CMK (cell line): ENCODE data around the gene ZFR2.

ENCODE experiments used
- DNase-seq: peaks from one replicate; pipeline ENCODE4 v3.0.0-alpha.2; 2010; ENCODE audit warnings: low read depth

The ZFR2 gene

DNA sequence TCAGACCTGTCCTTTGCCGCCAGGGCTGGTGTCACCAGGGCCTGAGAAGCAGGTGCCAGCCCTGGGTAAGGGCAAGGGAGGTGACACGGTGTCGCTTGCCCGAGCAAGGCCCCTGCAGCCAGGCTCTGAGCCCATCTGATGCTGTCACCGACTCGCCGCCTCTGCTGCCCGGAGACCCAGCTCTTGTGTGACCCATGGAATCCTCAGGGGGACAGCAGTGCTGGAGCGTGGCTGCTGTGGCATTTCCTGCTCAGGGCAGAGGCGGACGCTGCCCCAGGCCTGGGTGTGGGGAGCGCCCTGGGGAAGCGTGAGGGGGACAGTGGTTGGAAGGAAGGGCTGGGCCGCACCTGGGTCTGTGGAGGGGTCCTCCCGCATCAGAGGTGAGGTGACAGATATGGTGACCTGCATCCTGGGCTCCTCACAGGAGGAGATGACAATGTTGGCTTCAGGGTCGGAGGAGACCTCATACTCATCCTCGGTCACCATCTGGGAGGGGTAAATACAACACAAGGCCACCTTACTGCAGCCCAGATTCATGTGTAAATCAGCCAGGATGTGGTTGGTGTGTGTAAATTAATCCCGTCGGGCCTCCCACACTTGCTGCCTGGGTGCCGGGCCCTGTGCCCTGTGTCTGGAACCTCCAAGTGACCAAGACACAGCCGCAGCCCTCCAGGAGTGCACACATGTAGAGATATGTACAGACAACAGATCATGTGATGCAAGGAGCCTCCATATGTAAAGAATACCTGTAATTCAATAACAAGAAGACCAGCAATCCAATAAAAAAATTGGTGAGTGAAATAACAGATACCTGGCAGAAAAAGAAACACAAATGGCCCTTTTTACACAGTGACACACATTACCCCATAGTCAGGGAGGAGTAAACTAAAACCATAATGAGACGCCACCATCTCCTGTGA lies 55.1 kb downstream of the ZFR2 start:
- DNase-seq, result no peak

DNA sequence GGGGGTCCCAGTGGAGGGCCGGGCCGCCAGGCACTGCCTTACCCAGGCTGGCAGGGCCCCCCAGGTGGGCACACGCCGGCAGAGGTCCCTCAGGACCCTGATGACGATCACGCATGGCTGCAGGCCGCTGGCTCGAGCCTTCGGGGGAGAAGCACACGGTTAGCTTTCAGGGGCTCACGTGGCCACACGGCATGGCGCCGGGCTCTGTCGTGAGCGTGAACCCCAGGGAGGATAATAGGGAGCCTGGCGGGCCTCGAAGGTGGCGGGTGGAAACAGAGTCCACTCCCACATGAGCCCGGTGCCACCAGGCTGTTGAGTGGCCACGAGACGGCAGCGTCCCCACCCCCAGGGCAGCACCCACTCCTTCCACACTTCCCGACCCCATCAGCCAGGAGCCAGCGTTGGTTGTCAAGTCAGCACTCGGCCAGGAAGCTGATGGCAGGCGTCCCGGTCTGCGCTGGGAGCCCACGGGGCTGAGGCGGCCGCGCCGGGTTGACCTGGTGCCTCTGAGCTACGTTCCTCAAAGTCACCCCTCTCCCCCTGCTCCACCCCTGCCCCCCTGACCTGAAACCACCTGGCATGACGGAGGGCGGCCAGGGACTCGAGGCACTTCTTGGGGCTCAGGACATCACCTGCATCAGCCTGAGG lies 58.0 kb downstream of the ZFR2 start:
- no peak for DNase-seq

DNA sequence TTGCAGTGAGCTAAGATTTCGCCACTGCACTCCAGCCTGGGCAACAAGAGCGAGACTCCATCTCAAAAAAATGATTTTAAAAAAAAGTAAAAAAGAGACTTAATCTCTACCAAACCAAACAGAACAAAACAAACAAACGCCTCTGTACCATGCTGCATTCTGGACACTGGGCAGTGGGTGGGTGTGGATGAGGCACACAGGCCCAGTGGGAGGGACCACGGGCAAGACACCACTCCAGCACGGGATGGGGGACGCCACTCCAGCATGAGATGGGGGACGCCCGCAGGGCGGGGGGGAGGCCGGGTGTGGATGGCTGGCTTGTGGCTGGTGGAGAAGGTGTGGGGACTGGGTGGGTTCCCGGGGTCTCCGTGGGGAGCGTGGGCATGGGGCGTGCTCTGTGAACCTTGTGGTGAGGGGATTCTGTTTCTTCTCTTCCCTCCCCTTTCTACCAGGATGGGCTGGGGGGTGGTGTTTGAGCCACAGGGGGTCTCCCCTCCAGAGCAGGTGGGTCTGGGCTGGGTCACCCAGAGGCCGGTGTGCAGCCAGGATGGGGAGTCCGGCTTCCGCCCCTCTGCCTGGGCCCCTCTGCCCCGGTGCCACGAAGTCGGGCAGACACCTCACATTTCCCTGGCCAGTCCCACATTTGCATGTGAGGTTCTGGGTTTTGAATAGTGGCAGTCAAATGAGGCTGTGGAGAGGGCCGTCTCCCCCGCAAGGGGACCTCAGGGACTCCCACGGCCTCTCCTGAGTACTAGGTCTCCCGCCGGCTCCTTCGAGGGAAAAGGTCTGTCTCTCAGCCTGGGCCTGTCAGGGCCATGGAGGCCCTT lies 58.7 kb downstream of the ZFR2 start:
- no peak for DNase-seq

DNA sequence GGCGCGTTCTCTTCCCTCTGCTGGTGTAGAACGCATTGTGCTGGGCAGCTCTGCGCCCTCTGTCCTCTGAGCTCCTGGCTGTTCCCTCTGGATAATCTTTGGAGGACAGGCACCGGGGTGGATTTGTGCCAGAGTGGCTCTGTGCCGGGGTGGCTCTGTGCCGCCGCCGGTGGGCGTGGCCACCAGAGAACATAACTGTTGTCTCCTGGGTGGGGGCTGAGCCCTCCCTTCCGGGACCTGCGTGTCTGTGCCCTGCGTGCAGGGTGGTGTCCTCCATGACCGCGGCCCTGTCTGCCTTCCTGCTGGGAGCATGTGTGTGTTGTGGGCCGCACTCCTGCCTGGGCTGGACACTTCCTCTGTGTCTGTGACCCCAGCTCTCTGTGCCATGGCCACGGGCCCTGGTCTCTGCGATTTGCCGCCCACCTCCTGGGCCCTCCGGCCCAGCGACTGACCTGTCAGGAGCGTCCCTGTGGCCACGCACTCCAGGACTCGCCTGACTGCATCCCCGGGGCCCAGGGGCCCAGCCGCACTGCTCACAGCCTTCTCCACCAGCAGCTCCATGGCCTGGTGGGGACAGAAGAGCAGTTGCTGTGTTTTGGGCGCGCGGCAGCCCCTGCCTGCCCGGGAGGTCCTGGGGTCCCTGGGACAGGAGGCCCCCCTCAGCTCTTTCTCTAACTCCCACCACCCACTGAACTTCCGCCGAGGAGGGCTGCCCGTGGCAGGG lies 60.3 kb downstream of the ZFR2 start:
- peak; percentile 76 for DNase-seq

DNA sequence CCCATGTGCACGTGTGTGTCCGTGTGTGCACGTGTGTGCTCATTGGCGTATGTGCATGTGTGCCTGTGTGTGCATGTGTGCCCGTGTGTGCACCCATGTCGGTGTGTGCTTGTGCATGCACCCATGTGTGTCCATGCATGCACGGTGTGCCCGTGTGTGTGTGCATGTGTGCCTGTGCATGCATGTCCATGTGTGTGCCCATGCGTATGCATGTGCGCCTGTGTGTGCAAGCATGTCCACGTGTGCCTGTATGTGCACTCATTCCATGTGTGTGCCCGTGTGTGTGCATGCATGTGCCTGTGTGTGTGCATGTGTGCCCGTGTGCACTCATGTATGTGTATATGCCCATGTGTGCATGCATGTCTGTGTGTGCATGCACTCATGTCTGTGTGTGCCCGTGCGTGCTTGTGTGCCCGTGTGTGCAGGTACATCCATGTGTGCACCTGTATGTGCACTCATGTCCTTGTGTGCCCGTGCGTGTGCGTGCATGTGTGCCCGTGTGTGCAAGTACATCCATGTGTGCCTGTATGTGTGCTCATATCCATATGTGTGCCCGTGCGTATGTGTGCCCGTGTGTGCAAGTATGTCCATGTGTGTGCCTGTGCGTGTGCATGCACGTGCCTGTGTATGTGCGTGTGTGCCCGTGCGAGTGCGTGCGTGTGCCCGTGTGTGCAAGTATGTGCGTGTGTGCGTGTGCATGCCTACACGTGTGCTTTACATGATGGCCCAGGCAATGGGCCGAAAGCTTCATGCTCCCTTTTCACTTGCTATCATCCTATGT lies 61.1 kb downstream of the ZFR2 start:
- DNase-seq, result no peak

- no peak for DNase-seq
These were observed 61.7 kb downstream of the ZFR2 start for GRCh38 chr19:3807131-3807480.

DNA sequence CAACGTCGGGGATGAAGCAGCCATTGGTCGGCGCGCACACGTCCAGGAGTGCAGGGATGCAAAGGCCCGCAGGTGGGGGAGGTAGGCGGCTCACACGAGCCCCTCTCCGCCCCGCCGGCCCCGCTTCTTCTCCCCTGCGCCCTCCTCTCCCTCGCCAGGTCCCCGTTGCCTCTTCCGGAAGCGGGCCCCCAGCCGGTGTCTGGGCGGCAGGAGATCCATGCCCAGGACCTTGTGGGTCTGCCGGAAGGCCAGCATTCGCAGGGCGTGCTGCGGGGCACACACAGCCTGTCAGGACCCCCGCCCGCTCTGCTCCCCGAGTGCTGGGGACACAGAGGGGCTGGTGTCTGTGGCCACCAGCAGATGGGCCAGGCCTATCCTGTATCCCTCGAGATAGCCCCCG lies 63.0 kb downstream of the ZFR2 start:
- no peak for DNase-seq

DNA sequence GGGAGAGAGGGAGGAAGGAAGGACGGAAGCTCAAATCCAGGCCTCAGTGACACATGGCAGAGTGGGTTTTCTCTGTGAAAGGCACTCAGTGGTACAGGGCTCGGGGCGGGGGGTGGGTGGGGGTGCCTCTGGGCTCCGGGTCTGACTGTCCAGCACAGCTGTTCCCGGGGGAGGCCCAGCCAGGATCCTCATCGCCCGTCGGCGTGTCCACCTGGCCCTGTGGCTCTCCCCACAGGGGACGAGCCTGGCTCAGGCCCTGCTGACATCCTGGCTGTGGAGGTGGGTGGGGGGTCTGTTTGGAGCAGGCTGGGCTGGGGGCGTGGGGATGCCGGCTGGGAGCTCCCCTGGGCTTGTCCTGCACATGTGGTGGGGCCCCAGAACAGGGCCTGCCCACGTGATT lies 64.4 kb downstream of the ZFR2 start:
- DNase-seq, result no peak

DNA sequence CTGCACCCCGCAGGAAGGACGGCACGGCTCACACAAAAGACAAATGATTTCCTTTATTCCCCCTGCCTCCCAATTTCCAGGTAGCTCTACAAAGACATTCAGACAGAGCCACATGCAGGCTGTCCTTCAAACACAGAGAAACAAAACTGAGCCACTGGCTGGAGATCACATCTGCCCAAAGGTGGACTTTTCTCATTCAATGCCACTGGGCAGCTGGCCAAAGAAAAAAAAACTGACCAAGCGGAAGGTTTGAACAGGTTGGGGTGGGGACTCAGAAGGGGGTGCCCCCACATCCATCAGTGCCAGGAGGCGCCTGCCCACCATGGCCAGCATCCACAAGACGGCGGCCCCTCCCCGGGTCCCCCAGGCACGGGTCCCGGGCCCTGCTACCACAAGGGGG lies 64.9 kb downstream of the ZFR2 start:
- no peak for DNase-seq

DNA sequence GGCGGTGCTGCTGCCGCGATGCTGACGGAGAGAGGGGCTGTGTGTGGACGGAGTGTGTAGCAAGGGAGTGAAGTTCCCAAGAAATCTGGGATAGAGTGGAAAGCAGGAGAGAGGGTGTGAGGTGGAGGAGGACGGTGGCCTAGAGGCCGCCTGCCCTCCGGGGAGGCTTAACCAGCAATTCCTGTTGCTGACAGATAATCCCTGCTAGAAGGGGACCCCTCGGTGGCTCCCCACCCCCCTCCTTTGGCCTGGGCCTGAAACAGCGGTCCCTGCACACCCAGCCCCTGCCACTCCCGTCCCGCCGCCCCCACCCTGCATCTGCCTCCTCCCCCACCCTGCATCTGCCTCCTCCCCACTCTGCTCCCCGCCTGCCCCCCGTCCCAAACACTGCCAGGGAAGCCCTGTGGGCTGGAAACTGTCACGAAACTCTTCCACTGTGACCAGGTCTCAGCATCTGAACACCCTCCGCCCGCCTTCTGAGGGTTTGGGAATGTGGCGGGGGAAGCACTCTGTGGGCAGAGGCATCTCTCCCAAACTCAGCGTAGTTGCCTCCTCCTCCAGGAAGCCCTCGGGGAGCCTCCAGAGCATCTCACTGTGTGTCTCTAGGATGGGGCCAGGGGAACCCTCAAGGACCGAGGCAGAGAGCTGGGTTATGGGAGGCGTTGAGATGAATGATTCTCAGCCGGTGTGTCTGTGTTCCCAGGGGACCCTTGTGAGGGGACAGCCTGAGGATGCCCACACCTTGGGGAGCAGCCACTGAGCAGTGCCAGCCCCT lies 65.5 kb downstream of the ZFR2 start:
- DNase-seq, result no peak

DNA sequence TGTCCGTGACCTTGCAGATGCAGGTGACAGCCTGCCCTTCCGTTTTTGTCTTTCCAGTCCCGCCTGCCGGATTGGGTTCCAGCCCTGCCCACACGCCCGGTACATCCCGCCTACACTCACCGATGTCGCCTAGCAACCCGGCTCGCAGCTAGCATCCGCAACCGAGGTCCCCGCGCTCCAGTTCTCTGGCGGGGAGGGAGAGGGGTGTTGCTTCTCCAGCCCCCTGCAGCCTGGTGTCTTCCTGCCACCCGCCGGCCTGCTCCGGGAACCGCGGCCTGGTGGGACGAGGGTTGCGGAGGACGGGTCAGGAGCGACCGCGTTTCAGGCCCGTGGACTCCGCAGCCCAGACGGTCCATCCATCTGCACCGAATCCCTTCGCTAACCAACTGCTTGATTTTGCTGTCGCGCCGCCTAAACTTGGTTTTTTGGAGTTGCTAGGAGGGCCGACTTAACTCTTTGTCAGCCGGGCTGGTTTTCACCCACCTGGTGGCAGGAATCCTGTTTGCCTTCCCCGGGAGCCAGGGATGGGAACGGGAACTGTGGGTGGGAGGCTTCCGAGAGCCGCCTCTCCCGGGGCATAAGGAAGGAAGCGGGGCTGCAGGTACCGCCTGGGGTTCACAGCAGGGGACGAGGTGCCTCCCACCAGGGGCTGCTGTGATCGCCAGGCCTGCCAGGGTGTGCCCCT lies 67.3 kb downstream of the ZFR2 start:
- no peak for DNase-seq

- DNase-seq, result no peak
These were observed 67.8 kb downstream of the ZFR2 start for GRCh38 chr19:3800996-3801395.

DNA sequence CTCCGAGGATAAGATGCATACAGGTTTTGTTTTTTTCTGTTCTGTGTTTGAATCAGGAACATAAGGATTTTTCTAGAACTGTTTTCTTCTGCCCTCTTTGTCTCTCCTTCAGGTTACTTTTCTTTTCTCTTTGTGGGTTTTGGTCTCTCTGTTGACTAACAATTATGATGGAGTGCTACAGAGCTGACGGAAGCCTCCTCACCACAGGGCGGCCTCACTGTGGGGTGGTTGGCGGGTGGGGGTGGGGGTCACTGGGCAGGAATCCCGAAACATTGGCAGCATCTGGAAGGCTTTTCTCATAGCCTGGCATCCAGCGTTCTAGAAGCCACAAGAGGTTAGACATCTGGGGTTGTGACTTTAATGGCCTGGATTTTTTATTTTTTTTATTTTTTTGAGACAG lies 70.7 kb downstream of the ZFR2 start:
- DNase-seq, result no peak

DNA sequence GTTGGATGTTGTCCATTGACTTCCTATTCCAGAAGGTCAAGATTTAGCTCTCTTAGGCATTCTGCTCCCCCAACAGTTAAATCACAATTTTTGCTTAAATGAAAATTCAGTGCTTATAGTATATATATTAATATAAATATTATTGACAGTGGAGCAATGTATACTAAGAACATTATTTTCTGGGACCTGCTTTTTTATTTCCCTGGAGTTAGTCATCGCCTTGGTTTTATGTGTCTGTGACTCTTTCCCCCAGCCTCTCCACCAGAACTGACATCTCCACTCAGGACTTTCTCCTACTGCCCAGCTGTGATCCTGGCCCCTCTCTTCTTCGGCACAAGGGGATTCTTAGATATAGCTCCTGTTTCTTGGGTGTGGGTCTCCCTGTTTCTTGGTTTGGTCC lies 72.5 kb downstream of the ZFR2 start:
- DNase-seq, result no peak

DNA sequence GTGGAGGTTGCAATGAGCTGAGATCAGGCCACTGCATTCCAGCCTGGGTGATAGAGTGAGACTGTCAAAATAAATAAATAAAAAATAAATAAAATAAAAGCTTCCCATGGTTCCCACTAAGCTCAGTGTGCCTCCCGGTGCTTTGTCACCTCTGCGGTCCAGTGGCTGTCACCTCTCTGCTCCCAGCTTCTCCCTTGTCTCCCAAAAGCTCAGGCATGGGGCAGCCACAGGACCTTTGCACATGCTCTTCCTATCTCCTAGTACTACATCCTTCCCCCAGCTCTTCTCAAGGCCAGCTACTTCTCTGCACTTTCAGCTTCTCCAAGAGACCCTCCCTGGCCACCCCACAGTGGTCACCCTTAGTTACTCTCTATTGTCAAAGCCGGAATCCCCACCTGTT lies 75.0 kb downstream of the ZFR2 start:
- no peak for DNase-seq

DNA sequence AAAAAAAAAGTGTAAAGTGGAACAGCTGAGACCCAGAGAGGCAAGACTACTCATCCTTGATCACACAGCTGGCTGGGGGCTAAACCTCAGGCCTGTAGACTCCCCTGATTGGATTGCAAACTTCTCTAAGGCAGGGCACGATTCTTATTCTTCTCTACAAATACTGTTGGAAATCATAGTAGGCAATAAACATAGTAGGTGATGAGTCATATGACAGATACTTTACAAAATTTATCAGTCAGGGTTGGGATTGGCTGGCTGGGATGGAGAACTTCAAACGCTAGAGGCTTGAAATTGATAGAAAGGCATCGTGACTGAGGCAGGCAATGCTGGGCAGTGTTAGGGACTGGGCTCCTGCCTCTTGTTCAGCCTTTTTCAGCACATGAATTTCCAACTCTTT lies 76.7 kb downstream of the ZFR2 start:
- DNase-seq, result no peak

DNA sequence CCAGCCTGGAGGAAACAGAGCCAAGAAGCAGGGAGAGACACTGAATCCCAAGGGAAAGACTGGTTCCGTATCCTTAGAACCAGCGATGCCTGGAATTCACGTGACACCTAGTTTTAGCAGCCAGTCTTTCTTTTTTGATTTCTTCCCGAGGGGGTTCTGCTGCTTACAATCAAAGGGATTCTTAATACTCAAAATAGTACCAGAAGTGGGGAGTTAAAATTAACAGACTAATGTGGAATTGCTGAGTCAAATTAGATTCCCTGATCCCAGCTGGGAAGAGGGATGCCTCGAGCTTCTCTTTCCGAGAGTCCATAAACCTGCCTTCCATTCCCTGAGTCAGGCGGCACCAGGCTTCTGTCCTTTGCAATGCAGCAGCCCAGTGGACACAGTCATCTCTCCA lies 77.9 kb downstream of the ZFR2 start:
- no peak for DNase-seq

DNA sequence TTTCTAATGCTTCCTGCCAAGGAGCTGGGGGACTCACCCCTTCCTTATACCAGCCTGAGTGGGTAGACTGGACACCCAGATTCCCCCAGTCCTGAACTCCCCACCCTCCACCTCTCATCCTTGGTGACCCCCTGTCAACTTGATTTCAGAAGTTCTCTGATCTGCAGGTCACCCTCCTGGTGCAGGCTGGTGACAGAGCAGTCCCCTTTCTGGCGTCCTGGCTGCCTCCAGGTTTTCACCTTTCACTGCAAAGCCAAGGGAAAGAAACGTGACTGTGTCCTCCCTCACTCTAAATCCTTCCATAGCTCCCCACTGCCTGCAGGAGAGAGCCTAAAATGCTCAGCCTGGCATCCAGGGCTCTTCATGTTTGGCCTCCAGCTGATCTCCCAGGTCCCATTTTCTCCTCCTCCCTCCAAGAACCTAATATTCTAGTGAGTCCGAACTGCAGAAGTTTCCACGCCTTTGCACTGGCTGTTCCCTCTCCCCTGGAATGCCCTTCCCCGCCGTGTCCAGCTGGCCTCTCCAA lies 78.6 kb downstream of the ZFR2 start:
- DNase-seq, result no peak

- no peak for DNase-seq
These were observed 79.7 kb downstream of the ZFR2 start for GRCh38 chr19:3788996-3789778.
